Uterus (tissue), 2 donors: ENCODE results near the gene RSKR.

Experiments
- CTCF ChIP-seq, 4 experiments: fragments of 200-600 bp in 2 of 4; fragments of 450-650 bp in 2 of 4; sonication (generic) in 2 of 4; IDR thresholded peaks; one replicate each; pipeline ENCODE4 v1.5.1; 2016 to 2019; ENCODE audit warnings: antibody characterized with exemption in 4 of 4, mild to moderate bottlenecking in 2 of 4, moderate library complexity in 1 of 4
- POLR2A ChIP-seq, 2 donors: fragments of 450-650 bp; IDR thresholded peaks; one replicate each; pipeline ENCODE4 v1.6.1; 2016; ENCODE audit warnings: antibody characterized with exemption in 2 of 2, mild to moderate bottlenecking in 1 of 2, moderate library complexity in 1 of 2

GRCh38 chr17:28618464-28618863 is 4.5 kb upstream of the RSKR start:
- no peak for TF ChIP-seq CTCF (IDR thresholded peaks at IDR 0.05)
- no peak for TF ChIP-seq POLR2A (IDR thresholded peaks at IDR 0.05)
